GM18498 (cell line): ENCODE data around the gene LSM3.
"Not testable (repeated sequence)": the region's sequence is repeated elsewhere in the genome, so short reads cannot be mapped to it uniquely, and the experiment has no call there.

Experiments used
- ATAC-seq: cut with Tn5 transposase; IDR thresholded peaks from one replicate; pipeline ENCODE4 v1.9.1; 2021; ENCODE audit warnings: mild to moderate bottlenecking, moderate library complexity; ENCODE audit not compliant: unreplicated experiment

LSM3 gene

GRCh38 chr3:14216257-14217048 lies 37.8 kb downstream of the LSM3 start:
- no peak for ATAC-seq

GRCh38 chr3:14218355-14218754 lies 39.7 kb downstream of the LSM3 start:
- no peak for ATAC-seq

GRCh38 chr3:14220933-14221332 lies 42.3 kb downstream of the LSM3 start:
- ATAC-seq: no peak

- ATAC-seq: no peak
Measured at GRCh38 chr3:14221902-14222301, 43.3 kb downstream of the LSM3 start.

GRCh38 chr3:14222457-14222856 lies 43.8 kb downstream of the LSM3 start:
- ATAC-seq: no peak

- no peak for ATAC-seq
Measured at GRCh38 chr3:14222900-14223594, 44.4 kb downstream of the LSM3 start.

- ATAC-seq: no peak
Measured at GRCh38 chr3:14223595-14223994, 45.0 kb downstream of the LSM3 start.

GRCh38 chr3:14224895-14225294 lies 46.3 kb downstream of the LSM3 start:
- ATAC-seq: no peak

- no peak for ATAC-seq
Measured at GRCh38 chr3:14225421-14225820, 46.8 kb downstream of the LSM3 start.

GRCh38 chr3:14226351-14226750 lies 47.7 kb downstream of the LSM3 start:
- ATAC-seq: not testable (repeated sequence)

- ATAC-seq: no peak
Measured at GRCh38 chr3:14227856-14228255, 49.2 kb downstream of the LSM3 start.

GRCh38 chr3:14228681-14229470 lies 50.3 kb downstream of the LSM3 start:
- no peak for ATAC-seq

GRCh38 chr3:14229695-14230094 lies 51.1 kb downstream of the LSM3 start:
- not testable (repeated sequence) for ATAC-seq

GRCh38 chr3:14230729-14231128 lies 52.1 kb downstream of the LSM3 start:
- no peak for ATAC-seq

GRCh38 chr3:14231145-14231990 lies 52.8 kb downstream of the LSM3 start:
- ATAC-seq: no peak

- no peak for ATAC-seq
Measured at GRCh38 chr3:14231998-14232501, 53.4 kb downstream of the LSM3 start.

GRCh38 chr3:14234251-14235002 lies 55.8 kb downstream of the LSM3 start:
- ATAC-seq: no peak

GRCh38 chr3:14235003-14235911 lies 56.6 kb downstream of the LSM3 start:
- ATAC-seq: no peak

- no peak for ATAC-seq
Measured at GRCh38 chr3:14235912-14236295, 57.3 kb downstream of the LSM3 start.
